WTC11 (cell line): ENCODE results near the gene NOL4L. TPM values are rescaled to one million over a fixed set of nuclear protein-coding genes. Genes with fewer than 3 reads are reported as not detected.
A peak's percentile ranks its signal among the peaks of the same experiment; 100 is the strongest.

Experiments used
- ATAC-seq: fragments of 200-7000 bp; cut with Tn5 transposase; 2 replicates; pipeline ENCODE4 v1.10.0; 2021; ENCODE audit warnings: mild to moderate bottlenecking, moderate library complexity
- CTCF ChIA-PET: fragments of 300-600 bp; sonication (Branson Sonifier 250); formaldehyde crosslinking; loops from one replicate; lab custom pipeline; 2021; ENCODE audit warnings: antibody characterized with exemption; lab: Charles Lee
- POLR2A ChIA-PET: fragments of 350-600 bp; sonication (Branson Sonifier 250); formaldehyde crosslinking; loops from one replicate; lab custom pipeline; 2021; ENCODE audit warnings: antibody characterized with exemption; lab: Charles Lee
- DNase-seq: peaks from one replicate; pipeline ENCODE4 v3.0.0; 2021; ENCODE audit warnings: low spot score
- H3K27ac Mint-ChIP-seq: 2 replicates; pipeline ENCODE4 v1.8.0; 2021; ENCODE audit warnings: mixed read lengths
- H3K27me3 Mint-ChIP-seq: 2 replicates; pipeline ENCODE4 v1.8.0; 2021; ENCODE audit warnings: low read depth, mild to moderate bottlenecking, moderate library complexity, mixed read lengths
- H3K36me3 Mint-ChIP-seq: 2 replicates; pipeline ENCODE4 v1.8.0; 2021; ENCODE audit warnings: mixed read lengths
- H3K4me1 Mint-ChIP-seq: 2 replicates; pipeline ENCODE4 v1.8.0; 2022; ENCODE audit warnings: mixed read lengths
- H3K4me3 Mint-ChIP-seq: 2 replicates; pipeline ENCODE4 v1.8.0; 2021; ENCODE audit warnings: mild to moderate bottlenecking, moderate library complexity, mixed read lengths
- H3K9me3 Mint-ChIP-seq: 2 replicates; pipeline ENCODE4 v1.8.0; 2021; ENCODE audit warnings: mixed read lengths
- ESRRA ChIP-seq: sonication (generic); formaldehyde crosslinking; IDR thresholded peaks from 2 replicates; pipeline ENCODE4 v1.8.1; 2022; ENCODE audit warnings: mild to moderate bottlenecking, missing genetic modification reagents, borderline replicate concordance
- FOXP1 ChIP-seq: sonication (generic); formaldehyde crosslinking; IDR thresholded peaks from 2 replicates; pipeline ENCODE4 v1.8.0; 2022; ENCODE audit warnings: missing genetic modification reagents, mild to moderate bottlenecking, moderate library complexity, borderline replicate concordance
- HMGA2 ChIP-seq: fragments of 250-450 bp; sonication (Bioruptor Pico); IDR thresholded peaks from 2 replicates; pipeline ENCODE4 v1.4.0; 2021; ENCODE audit warnings: mild to moderate bottlenecking, moderate library complexity
- JAZF1 ChIP-seq: fragments of 250-450 bp; sonication (Bioruptor Pico); IDR thresholded peaks from 2 replicates; pipeline ENCODE4 v1.9.0; 2021; ENCODE audit warnings: moderate library complexity, mild to moderate bottlenecking, inconsistent platforms
- MXD4 ChIP-seq: fragments of 250-450 bp; sonication (Bioruptor Pico); IDR thresholded peaks from 2 replicates; pipeline ENCODE4 v1.8.0; 2021; ENCODE audit warnings: mild to moderate bottlenecking, moderate library complexity, borderline replicate concordance
- NR2C2 ChIP-seq: sonication (generic); formaldehyde crosslinking; IDR thresholded peaks from 2 replicates; pipeline ENCODE4 v1.8.0; 2022; ENCODE audit warnings: mild to moderate bottlenecking, missing genetic modification reagents
- RELA ChIP-seq: sonication (generic); formaldehyde crosslinking; IDR thresholded peaks from 2 replicates; pipeline ENCODE4 v1.8.1; 2022; ENCODE audit warnings: missing genetic modification reagents, mild to moderate bottlenecking, borderline replicate concordance
- SP1 ChIP-seq: sonication (generic); formaldehyde crosslinking; conservative IDR thresholded peaks from 2 replicates; pipeline ENCODE4 v1.8.1; 2022; ENCODE audit warnings: missing genetic modification reagents
- TP53 ChIP-seq: sonication (generic); formaldehyde crosslinking; IDR thresholded peaks from 2 replicates; pipeline ENCODE4 v1.8.1; 2023; ENCODE audit warnings: mild to moderate bottlenecking, missing genetic modification reagents
- ZNF121 ChIP-seq: sonication (generic); formaldehyde crosslinking; IDR thresholded peaks from 2 replicates; pipeline ENCODE4 v1.8.0; 2023; ENCODE audit warnings: missing genetic modification reagents
- ZNF263 ChIP-seq: sonication (generic); formaldehyde crosslinking; IDR thresholded peaks from 2 replicates; pipeline ENCODE4 v1.8.1; 2022; ENCODE audit warnings: low read depth, mild to moderate bottlenecking, moderate library complexity, missing genetic modification reagents
- total RNA-seq: library from RNA; stranded (reverse); gene quantifications from 3 replicates; pipeline ENCODE4 v1.2.3, GENCODE V29; 2021
- TF ChIP-seq, protein P1 (sequence below): sonication (generic); formaldehyde crosslinking; IDR thresholded peaks from 2 replicates; pipeline ENCODE4 v1.8.0; 2023; ENCODE audit warnings: missing genetic modification reagents
- TF ChIP-seq, protein P2 (sequence below): fragments of 250-450 bp; sonication (Bioruptor Pico); IDR thresholded peaks from 2 replicates; pipeline ENCODE4 v1.9.0; 2021; ENCODE audit warnings: moderate library complexity, mild to moderate bottlenecking, inconsistent platforms, borderline replicate concordance
- TF ChIP-seq, protein P3 (sequence below): sonication (generic); formaldehyde crosslinking; IDR thresholded peaks from 2 replicates; pipeline ENCODE4 v1.8.1; 2022; ENCODE audit warnings: mild to moderate bottlenecking, moderate library complexity, missing genetic modification reagents
- TF ChIP-seq, protein P4 (sequence below): sonication (generic); formaldehyde crosslinking; IDR thresholded peaks from 2 replicates; pipeline ENCODE4 v1.8.1; 2023; ENCODE audit warnings: mild to moderate bottlenecking, missing genetic modification reagents, moderate library complexity
- TF ChIP-seq, protein P5 (sequence below): sonication (generic); formaldehyde crosslinking; IDR thresholded peaks from 2 replicates; pipeline ENCODE4 v1.8.0; 2022; ENCODE audit warnings: mild to moderate bottlenecking, missing genetic modification reagents
- TF ChIP-seq, protein P6 (sequence below): fragments of 250-450 bp; sonication (Bioruptor Pico); IDR thresholded peaks from 2 replicates; pipeline ENCODE4 v1.9.0; 2021; ENCODE audit warnings: mild to moderate bottlenecking, borderline replicate concordance
- TF ChIP-seq, protein P7 (sequence below): sonication (generic); formaldehyde crosslinking; IDR thresholded peaks from 2 replicates; pipeline ENCODE4 v1.8.0; 2022; ENCODE audit warnings: mild to moderate bottlenecking, missing genetic modification reagents
- TF ChIP-seq, protein P8 (sequence below): fragments of 250-450 bp; sonication (Bioruptor Pico); IDR thresholded peaks from 2 replicates; pipeline ENCODE4 v1.8.0; 2021; ENCODE audit warnings: mild to moderate bottlenecking
- TF ChIP-seq, protein P9 (sequence below): sonication (generic); formaldehyde crosslinking; IDR thresholded peaks from 2 replicates; pipeline ENCODE4 v1.8.1; 2023; ENCODE audit warnings: mild to moderate bottlenecking, missing genetic modification reagents

NOL4L gene
- total RNA-seq, 1 experiment from 2014 or later, result 29.0 TPM

DNA sequence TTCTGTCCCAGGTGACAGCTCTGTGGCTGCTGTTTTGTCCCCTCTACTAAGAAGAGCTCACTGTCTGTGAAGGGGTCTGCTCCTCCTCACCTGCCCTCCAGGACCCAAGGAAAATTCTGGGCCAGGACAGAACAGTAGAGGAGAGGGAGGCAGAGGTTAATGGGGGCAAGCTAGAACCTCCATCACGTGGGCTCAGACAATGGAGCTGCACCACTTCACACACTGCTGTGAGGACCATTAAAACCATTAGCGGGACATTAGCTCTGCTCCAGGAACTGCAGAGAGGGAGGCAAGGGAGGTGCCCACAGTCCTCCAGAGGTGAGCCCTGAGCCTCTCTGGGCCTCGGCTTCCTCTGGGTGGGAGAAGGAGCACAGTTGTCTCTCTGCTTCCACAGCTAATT is 78.4 kb downstream of the NOL4L start:
- Mint-ChIP-seq H3K9me3 (no peaks in the 10 kb centered on the region), H3K4me1 (peaks cover 45% of the 10 kb centered on the region), H3K27ac (no peak overlapping the region), H3K36me3 (no peaks in the 10 kb centered on the region), H3K4me3 (no peak overlapping the region), H3K27me3 (no peaks in the 10 kb centered on the region)
- ChIA-PET CTCF (interaction anchor here (0.8 to 3.2 kb wide), 7 partner anchors 9 to 146 kb away, joined by 3 to 14 read pairs (median 5); no protein-coding TSS in a partner anchor), POLR2A (no interaction called here)
- DNase-seq, result no peak
- TF ChIP-seq, protein P1, sequence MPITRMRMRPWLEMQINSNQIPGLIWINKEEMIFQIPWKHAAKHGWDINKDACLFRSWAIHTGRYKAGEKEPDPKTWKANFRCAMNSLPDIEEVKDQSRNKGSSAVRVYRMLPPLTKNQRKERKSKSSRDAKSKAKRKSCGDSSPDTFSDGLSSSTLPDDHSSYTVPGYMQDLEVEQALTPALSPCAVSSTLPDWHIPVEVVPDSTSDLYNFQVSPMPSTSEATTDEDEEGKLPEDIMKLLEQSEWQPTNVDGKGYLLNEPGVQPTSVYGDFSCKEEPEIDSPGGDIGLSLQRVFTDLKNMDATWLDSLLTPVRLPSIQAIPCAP (CRISPR knock-in tag), result no peak
- TF ChIP-seq JAZF1 (CRISPR knock-in tag) (no peak), HMGA2 (no peak), ZNF121 (CRISPR knock-in tag) (peak; percentile 58; the same call in 1 of the 2 replicates), ZNF263 (CRISPR knock-in tag) (no peak), ESRRA (CRISPR knock-in tag) (no peak), SP1 (no peak)
- TF ChIP-seq, protein P2, sequence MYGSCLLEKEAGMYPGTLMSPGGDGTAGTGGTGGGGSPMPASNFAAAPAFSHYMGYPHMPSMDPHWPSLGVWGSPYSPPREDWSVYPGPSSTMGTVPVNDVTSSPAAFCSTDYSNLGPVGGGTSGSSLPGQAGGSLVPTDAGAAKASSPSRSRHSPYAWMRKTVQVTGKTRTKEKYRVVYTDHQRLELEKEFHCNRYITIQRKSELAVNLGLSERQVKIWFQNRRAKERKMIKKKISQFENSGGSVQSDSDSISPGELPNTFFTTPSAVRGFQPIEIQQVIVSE (CRISPR knock-in tag), result no peak
- TF ChIP-seq, protein P3, sequence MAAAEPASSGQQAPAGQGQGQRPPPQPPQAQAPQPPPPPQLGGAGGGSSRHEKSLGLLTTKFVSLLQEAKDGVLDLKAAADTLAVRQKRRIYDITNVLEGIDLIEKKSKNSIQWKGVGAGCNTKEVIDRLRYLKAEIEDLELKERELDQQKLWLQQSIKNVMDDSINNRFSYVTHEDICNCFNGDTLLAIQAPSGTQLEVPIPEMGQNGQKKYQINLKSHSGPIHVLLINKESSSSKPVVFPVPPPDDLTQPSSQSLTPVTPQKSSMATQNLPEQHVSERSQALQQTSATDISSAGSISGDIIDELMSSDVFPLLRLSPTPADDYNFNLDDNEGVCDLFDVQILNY (CRISPR knock-in tag), result no peak
- TF ChIP-seq, protein P4, sequence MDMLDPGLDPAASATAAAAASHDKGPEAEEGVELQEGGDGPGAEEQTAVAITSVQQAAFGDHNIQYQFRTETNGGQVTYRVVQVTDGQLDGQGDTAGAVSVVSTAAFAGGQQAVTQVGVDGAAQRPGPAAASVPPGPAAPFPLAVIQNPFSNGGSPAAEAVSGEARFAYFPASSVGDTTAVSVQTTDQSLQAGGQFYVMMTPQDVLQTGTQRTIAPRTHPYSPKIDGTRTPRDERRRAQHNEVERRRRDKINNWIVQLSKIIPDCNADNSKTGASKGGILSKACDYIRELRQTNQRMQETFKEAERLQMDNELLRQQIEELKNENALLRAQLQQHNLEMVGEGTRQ (CRISPR knock-in tag), result peak; percentile 88
- TF ChIP-seq, protein P5, sequence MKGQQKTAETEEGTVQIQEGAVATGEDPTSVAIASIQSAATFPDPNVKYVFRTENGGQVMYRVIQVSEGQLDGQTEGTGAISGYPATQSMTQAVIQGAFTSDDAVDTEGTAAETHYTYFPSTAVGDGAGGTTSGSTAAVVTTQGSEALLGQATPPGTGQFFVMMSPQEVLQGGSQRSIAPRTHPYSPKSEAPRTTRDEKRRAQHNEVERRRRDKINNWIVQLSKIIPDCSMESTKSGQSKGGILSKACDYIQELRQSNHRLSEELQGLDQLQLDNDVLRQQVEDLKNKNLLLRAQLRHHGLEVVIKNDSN (CRISPR knock-in tag), result peak; percentile 70
- ATAC-seq, result peak; percentile 90

DNA sequence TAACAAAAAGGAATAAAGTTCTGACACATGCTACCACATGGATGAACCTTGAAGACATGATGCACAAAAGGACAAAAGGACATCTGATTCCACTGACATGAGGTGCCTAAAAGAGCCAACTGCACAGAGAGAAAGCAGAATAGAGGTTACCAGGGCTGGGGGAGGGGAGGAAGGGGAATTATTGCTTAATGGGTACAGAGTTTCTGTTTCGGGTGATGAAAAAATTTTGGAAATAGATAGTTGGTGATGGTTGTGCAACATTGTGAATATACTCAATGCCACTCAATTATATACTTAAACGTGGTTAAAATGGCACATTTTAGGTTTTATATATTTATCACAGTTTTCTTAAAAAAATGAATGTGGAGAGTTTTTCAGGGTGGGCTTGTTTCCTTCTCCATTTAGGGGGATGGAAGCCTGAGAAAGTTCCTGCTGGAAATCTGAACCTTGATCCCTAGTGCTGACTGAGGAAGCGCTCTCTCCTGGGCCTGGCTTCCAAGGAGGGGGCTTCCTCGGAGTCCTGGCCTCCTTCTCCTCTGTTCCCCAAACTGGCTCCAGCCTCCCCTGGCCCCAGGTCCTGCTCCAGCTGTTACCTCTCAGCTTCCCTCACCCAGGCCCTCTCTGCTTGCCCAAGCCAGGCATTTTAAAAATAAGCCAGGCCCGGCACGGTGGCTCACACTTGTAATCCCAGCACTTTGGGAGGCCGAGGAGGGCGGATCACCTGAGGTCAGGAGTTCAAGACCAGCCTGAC is 79.2 kb downstream of the NOL4L start:
- H3K27ac Mint-ChIP-seq, result no peak overlapping the region
- ChIA-PET CTCF (interaction anchor here (1.3 to 3.2 kb wide), 3 partner anchors 9 to 147 kb away, joined by 5 to 14 read pairs (median 6); no protein-coding TSS in a partner anchor), POLR2A (no interaction called here)
- H3K36me3 Mint-ChIP-seq, result no peaks in the 10 kb centered on the region
- H3K9me3 Mint-ChIP-seq, result no peaks in the 10 kb centered on the region
- H3K4me1 Mint-ChIP-seq, result peaks cover 40% of the 10 kb centered on the region
- no peak for DNase-seq
- no peaks in the 10 kb centered on the region for H3K27me3 Mint-ChIP-seq
- H3K4me3 Mint-ChIP-seq, result no peak overlapping the region
- no peak for ATAC-seq
- TF ChIP-seq NR2C2 (CRISPR knock-in tag) (no peak), MXD4 (CRISPR knock-in tag) (no peak), FOXP1 (CRISPR knock-in tag) (no peak), RELA (CRISPR knock-in tag) (no peak), TP53 (CRISPR knock-in tag) (no peak)
- TF ChIP-seq, protein P6, sequence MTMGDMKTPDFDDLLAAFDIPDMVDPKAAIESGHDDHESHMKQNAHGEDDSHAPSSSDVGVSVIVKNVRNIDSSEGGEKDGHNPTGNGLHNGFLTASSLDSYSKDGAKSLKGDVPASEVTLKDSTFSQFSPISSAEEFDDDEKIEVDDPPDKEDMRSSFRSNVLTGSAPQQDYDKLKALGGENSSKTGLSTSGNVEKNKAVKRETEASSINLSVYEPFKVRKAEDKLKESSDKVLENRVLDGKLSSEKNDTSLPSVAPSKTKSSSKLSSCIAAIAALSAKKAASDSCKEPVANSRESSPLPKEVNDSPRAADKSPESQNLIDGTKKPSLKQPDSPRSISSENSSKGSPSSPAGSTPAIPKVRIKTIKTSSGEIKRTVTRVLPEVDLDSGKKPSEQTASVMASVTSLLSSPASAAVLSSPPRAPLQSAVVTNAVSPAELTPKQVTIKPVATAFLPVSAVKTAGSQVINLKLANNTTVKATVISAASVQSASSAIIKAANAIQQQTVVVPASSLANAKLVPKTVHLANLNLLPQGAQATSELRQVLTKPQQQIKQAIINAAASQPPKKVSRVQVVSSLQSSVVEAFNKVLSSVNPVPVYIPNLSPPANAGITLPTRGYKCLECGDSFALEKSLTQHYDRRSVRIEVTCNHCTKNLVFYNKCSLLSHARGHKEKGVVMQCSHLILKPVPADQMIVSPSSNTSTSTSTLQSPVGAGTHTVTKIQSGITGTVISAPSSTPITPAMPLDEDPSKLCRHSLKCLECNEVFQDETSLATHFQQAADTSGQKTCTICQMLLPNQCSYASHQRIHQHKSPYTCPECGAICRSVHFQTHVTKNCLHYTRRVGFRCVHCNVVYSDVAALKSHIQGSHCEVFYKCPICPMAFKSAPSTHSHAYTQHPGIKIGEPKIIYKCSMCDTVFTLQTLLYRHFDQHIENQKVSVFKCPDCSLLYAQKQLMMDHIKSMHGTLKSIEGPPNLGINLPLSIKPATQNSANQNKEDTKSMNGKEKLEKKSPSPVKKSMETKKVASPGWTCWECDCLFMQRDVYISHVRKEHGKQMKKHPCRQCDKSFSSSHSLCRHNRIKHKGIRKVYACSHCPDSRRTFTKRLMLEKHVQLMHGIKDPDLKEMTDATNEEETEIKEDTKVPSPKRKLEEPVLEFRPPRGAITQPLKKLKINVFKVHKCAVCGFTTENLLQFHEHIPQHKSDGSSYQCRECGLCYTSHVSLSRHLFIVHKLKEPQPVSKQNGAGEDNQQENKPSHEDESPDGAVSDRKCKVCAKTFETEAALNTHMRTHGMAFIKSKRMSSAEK (CRISPR knock-in tag), result no peak
- TF ChIP-seq, protein P7, sequence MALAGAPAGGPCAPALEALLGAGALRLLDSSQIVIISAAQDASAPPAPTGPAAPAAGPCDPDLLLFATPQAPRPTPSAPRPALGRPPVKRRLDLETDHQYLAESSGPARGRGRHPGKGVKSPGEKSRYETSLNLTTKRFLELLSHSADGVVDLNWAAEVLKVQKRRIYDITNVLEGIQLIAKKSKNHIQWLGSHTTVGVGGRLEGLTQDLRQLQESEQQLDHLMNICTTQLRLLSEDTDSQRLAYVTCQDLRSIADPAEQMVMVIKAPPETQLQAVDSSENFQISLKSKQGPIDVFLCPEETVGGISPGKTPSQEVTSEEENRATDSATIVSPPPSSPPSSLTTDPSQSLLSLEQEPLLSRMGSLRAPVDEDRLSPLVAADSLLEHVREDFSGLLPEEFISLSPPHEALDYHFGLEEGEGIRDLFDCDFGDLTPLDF, result no peak
- TF ChIP-seq, protein P8, sequence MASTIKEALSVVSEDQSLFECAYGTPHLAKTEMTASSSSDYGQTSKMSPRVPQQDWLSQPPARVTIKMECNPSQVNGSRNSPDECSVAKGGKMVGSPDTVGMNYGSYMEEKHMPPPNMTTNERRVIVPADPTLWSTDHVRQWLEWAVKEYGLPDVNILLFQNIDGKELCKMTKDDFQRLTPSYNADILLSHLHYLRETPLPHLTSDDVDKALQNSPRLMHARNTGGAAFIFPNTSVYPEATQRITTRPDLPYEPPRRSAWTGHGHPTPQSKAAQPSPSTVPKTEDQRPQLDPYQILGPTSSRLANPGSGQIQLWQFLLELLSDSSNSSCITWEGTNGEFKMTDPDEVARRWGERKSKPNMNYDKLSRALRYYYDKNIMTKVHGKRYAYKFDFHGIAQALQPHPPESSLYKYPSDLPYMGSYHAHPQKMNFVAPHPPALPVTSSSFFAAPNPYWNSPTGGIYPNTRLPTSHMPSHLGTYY, result no peak
- TF ChIP-seq, protein P3 (CRISPR knock-in tag), result no peak
- TF ChIP-seq, protein P9, sequence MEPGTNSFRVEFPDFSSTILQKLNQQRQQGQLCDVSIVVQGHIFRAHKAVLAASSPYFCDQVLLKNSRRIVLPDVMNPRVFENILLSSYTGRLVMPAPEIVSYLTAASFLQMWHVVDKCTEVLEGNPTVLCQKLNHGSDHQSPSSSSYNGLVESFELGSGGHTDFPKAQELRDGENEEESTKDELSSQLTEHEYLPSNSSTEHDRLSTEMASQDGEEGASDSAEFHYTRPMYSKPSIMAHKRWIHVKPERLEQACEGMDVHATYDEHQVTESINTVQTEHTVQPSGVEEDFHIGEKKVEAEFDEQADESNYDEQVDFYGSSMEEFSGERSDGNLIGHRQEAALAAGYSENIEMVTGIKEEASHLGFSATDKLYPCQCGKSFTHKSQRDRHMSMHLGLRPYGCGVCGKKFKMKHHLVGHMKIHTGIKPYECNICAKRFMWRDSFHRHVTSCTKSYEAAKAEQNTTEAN (CRISPR knock-in tag), result no peak
